Endometrial microvascular endothelial cells (primary cell): ENCODE measurements around the gene LIMK1. TPM values are rescaled to one million over a fixed set of nuclear protein-coding genes. Genes with fewer than 3 reads are reported as not detected.
"Not testable (repeated sequence)": the region's sequence is repeated elsewhere in the genome, so short reads cannot be mapped to it uniquely, and the experiment has no call there.

ENCODE experiments used
- in situ Hi-C: cut with HindIII; loops from 2 replicates; pipeline ENCODE4 v1.10.0; 2017; ENCODE audit warnings: low sequenced_read_pairs, low pct_unique_long_range_greater_than_20kb; ENCODE audit errors: inconsistent ontology term
- total RNA-seq: library from RNA; depleted of rRNA; stranded (reverse); fragments of >200 nt; gene quantifications from one replicate; pipeline ENCODE4 v1.2.3, GENCODE V29; 2015; ENCODE audit errors: inconsistent ontology term

The LIMK1 gene
- total RNA-seq, result 51.8 TPM

GRCh38 chr7:74083117-74083876 is at the start of gene LIMK1:
Gene LIMK1, plus strand, starts transcription at chr7:74083804. Its CDS starts 187 bp downstream, at chr7:74083991.
- in situ Hi-C loops, result loop anchor here (25.0 kb wide), 1 partner anchor 104 kb away; no protein-coding TSS in a partner anchor

GRCh38 chr7:74037609-74038008 is 46.0 kb upstream of the LIMK1 start:
- in situ Hi-C loops, result no loop called here

- in situ Hi-C loops, result no loop called here
Measured at GRCh38 chr7:74038194-74038961, 45.2 kb upstream of the LIMK1 start.

GRCh38 chr7:74039337-74039736 is 44.3 kb upstream of the LIMK1 start:
- in situ Hi-C loops, result no loop called here

- in situ Hi-C loops, result no loop called here
Measured at GRCh38 chr7:74040101-74040790, 43.4 kb upstream of the LIMK1 start.

- in situ Hi-C loops, result no loop called here
Measured at GRCh38 chr7:74040791-74041520, 42.6 kb upstream of the LIMK1 start.

GRCh38 chr7:74042746-74043522 is 40.7 kb upstream of the LIMK1 start:
- in situ Hi-C loops, result no loop called here

- in situ Hi-C loops, result no loop called here
Measured at GRCh38 chr7:74043523-74043951, 40.1 kb upstream of the LIMK1 start.

- in situ Hi-C loops, result no loop called here
Measured at GRCh38 chr7:74044366-74045350, 38.9 kb upstream of the LIMK1 start.

- in situ Hi-C loops, result not testable (repeated sequence)
Measured at GRCh38 chr7:74046581-74046980, 37.0 kb upstream of the LIMK1 start.

- in situ Hi-C loops, result no loop called here
Measured at GRCh38 chr7:74047804-74048380, 35.7 kb upstream of the LIMK1 start.

- in situ Hi-C loops, result no loop called here
Measured at GRCh38 chr7:74048999-74049599, 34.5 kb upstream of the LIMK1 start.

- in situ Hi-C loops, result no loop called here
Measured at GRCh38 chr7:74049997-74050798, 33.4 kb upstream of the LIMK1 start.

- in situ Hi-C loops, result no loop called here
Measured at GRCh38 chr7:74051193-74051592, 32.4 kb upstream of the LIMK1 start.

- in situ Hi-C loops, result no loop called here
Measured at GRCh38 chr7:74051629-74052410, 31.8 kb upstream of the LIMK1 start.
